ENCODE results near the gene TOLLIP. TPM values are rescaled to one million over a fixed set of nuclear protein-coding genes. Genes with fewer than 3 reads are reported as not detected.
A peak's percentile ranks its signal among the peaks of the same experiment; 100 is the strongest.
"Not testable (repeated sequence)": the region's sequence is repeated elsewhere in the genome, so short reads cannot be mapped to it uniquely, and the experiment has no call there.

Gene TOLLIP
- 10 to 100 TPM; 62.8 to 63.7 TPM for total RNA-seq
- long read RNA-seq, transcript TOLLIP-202 (6 exons, 3,617 nt), result major isoform, 69 of 158 reads
- long read RNA-seq, partial matches to known transcripts, result 30 of 158 reads
- long read RNA-seq, other reads (novel, unspliced or antisense), result 56 of 158 reads

DNA sequence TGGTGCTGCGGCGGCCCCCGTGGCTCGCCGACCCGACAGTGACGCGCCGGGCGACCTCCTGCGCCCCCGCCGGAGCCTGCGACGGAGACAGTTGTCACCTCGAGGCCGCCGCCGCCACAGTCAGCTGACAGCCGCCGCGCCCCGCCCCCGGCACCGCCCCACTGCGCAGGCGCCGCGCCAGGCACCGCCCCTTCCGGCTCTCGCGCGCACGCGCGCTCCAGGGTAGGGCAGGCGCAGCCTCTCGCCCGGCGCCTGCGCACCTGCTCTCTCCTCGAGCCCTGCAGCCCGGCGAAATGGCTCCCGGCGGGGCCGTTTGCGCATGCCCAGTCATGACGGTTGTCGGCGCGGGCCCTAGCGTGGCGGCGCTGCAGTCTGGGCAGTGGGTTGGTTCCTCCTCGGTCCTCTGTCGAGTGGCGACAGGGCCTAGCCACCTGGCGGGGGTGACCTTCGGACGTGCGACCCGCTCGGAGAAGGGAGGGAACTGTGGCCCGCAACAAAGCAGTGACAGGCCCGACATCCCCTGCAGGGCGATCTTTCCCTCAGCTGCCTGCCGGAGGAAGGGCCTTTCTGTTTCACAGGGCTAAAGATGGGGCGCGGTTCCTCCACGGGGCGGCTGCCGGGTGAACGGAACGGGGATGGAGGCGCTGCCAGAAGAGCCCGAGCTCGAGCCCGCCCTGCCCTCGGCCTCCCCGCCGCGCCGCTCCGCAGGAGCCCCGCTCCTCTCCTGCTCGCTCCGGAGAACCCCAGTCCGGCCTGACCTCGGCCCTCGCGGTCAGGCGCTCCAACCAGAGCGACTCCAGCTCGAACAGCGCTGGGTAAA is at the start of gene TOLLIP:
TOLLIP (minus strand) TSS at position 135 of the 820 bp plus-strand sequence; CDS start at position 1, 134 bp downstream.
- ATAC-seq (peak; percentile 91), DNase-seq (peak; percentile 94 to 95)
- intact Hi-C loops (cut with DNase I, micrococcal nuclease), result no loop called here

DNA sequence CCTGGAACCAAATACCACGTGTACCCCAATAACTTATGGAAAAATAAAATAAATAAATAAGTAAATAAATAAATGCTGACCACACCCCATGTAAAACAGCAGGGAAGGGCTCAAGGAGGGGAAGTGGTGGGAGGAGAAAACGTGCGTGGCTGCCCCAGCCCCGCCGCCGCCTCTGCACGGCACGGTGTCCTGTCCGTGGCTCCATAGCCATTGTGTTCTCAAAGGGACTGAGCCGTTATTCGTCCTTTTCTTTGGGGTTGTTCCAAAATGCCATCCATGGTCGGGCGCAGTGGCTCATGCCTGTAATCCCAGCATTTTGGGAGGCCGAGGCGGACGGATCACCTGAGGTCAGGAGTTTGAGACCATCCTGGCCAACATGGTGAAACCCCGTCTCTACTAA is 49.5 kb upstream of the TOLLIP start:
- intact Hi-C loops (cut with DNase I, micrococcal nuclease); ATAC-seq; DNase-seq: not testable (repeated sequence)

DNA sequence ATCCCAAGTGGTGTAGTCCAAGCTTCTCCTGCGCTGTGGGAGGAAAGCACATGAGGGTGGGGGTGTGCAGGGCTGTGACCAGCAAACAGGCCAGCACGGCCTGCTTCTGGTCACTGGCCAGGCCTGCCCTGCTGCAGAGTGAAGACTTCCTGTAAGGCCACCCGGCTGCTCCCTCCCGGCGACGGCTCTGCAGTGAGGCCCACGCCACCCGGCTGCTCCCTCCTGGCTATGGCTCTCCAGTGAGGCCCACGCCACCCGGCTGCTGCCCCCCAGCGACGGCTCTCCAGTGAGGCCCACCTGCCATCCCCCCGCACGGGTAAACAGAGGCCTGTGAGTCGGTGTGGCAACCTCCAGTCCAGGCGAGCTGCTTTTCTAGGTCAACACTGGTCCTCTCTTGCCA is 48.9 kb upstream of the TOLLIP start:
- ATAC-seq (no peak), DNase-seq (peak in 1 of 2 donors; percentile 19)
- intact Hi-C loops (cut with DNase I, micrococcal nuclease), result no loop called here

DNA sequence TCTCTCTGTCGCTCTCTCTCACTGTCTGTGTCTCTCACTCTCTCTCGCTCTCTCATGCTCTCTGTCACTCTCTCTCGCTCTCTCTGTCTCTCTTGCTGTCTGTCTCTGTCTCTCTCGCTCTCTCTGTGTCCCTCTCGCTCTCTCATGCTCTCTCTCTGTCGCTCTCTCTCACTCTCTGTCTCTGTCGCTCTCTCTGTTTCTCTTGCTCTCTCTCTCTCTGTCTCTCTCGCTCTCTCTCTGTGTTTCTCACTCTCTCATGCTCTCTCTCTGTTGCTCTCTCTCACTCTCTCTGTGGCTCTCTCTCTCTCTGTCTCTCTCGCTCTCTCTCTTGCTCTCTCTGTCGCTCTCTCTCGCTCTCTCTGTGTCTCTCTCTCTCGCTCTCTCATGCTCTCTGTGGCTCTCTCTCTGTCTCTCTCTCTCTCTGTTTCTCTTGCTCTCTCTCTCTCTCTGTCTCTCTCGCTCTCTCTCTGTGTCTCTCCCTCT is 47.1 kb upstream of the TOLLIP start:
- DNase-seq, result no peak
- intact Hi-C loops (cut with DNase I, micrococcal nuclease), result no loop called here
- no peak for ATAC-seq

DNA sequence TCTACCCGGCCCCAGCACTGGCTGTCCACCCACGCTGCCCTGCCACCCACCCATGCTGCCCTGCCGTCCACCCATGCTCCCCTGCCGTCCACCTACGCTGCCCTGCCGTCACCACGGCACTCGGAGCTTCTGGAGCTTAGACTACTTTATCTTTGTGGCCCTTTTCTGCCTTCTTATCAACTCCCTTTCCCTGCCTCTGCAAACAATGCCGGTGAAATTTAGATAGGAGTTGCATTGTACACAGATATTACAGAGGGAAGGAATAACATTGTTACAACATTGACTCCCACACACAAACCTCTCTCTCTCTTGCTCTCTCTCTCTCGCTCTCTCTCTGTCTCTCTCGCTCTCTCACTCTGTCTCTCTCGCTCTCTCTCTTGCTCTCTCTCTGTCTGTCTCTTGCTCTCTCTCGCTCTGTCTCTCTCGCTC is 46.6 kb upstream of the TOLLIP start:
- intact Hi-C loops (cut with DNase I, micrococcal nuclease), result no loop called here
- DNase-seq (no peak), ATAC-seq (peak; percentile 49)

DNA sequence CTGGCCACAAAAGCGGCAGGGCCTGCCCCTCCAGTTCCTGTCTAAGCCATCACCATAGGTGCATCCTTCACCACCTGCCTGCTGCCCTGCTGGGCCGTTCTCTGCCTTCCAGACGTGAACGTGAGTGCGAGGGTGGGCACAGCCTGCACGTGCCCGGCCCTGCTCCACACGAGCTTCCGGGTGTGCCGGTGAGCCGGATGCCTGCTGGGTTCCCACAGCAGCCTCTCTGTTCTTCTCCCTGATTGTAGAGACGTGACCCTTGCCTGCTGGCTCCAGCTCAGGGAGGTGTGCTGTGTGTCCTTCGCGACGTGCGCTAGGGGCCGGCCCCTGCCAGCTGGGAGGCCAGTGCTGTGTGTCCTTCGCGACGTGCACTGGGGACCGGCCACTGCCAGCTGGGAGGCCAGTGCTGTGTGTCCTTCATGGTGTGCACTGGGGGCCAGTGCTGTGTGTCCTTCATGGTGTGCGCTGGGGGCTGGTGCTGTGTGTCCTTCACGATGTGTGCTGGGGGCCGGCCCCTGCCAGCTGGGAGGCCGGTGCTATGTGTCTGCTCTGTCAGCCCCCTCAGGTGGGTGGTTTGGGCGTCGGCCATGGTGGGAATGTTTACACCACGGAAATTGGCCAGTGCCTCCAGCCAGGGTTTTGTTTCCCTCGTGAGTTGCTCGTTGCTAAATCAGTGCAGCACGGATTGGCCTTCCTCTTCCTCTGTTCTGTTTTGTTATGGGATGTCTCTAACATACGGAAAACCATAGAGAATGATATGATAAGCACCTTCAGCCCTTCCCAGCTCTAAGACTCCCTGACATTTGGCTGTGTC is 44.9 kb upstream of the TOLLIP start:
- intact Hi-C loops (cut with DNase I, micrococcal nuclease), result no loop called here
- DNase-seq, result no peak
- no peak for ATAC-seq

DNA sequence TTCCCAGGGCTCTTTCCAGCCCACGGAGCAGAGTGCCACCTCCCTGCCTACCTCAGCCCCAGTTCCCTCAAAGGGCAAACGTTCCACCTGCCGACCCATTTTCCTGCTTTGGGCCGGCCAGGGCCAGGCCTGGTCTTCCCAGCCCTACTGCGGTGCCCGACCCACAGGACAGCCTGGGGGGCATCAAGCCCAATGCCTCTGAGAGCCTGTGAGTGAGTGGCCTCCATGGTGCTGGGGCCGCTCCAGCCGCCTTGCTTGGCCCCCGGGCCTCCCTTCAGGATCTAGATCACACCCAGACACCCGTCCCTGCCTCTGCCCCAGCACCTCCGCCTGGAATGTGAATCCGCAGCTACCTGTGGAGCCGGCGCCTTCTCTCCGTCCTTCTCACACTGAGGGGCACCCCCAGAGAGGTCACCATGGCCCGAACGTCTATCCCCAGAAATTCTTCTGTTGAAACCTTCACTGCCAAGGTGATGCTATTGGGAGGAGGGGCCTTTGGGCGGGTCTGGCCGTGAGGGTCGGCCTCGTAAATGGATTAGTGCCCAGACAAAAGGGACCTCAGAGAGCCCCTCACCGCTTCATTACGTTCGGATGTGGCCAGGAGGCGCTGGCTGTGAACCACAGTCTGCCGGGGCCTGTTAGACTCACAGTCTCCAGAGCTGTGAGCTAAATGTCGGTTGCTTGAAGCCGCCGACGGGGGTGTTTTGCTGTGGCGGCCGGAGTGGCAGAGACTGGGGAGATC is 44.1 kb upstream of the TOLLIP start:
- no peak for ATAC-seq
- intact Hi-C loops (cut with DNase I, micrococcal nuclease), result no loop called here
- DNase-seq, result no peak

DNA sequence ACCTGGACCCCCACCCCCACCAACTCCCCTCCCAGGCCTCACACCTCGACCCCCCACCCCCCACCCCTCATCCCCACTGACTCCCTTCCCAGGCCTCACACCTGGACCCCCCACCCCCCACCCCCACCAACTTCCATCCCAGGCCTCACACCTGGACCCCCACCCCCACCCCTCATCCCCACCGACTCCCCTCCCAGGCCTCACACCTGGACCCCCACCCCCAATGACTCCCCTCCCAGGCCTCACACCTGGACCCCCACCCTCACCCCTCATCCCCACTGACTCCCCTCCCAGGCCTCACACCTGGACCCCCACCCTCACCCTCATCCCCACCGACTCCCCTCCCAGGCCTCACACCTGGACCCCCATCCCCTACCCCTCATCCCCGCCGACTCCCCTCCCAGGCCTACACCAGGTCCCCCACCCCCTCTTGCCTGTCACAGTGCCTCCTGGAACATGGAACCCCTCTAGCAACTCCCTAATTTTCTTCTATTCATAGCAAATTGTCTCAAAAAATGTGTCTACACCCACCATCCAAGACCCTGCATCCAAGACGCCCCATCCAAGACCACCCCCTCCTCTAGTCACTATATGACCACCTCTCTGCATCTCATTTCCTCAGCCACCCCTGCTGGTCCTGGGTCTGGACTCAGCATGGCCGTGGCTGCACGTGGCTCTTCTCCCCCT is 43.4 kb upstream of the TOLLIP start:
- DNase-seq (peak in 1 of 2 donors; percentile 0), ATAC-seq (no peak)
- intact Hi-C loops (cut with DNase I, micrococcal nuclease), result no loop called here

DNA sequence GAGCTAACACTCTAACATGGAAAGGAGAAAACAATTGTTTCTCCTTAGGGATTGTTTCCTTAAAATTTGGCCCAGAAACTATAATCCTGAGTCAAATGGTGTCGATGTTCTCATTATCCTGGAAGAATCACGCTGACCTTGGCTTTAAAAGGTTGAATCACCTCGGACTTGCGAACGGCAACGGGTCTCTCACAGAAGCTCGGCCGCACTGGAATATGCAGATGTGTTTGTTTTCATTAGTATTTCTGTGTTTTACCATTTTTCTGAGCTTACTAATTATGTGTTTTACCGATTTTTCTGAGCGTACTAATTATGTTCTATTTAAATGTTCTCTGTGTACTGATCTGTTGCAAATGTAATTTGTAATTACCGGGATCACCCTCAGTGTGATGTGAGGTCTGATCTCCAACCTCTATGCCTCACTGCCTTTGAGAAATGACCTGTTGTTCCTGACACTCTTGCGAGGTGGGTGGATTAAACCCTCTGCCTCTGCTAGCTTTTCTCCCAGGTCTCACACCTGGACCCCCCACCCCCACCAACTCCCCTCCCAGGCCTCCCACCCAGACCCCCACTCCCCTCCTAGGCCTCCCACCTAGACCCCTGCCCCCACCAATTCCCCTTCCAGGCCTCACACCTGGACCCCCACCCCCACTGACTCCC is 42.0 kb upstream of the TOLLIP start:
- intact Hi-C loops (cut with DNase I, micrococcal nuclease), result no loop called here

DNA sequence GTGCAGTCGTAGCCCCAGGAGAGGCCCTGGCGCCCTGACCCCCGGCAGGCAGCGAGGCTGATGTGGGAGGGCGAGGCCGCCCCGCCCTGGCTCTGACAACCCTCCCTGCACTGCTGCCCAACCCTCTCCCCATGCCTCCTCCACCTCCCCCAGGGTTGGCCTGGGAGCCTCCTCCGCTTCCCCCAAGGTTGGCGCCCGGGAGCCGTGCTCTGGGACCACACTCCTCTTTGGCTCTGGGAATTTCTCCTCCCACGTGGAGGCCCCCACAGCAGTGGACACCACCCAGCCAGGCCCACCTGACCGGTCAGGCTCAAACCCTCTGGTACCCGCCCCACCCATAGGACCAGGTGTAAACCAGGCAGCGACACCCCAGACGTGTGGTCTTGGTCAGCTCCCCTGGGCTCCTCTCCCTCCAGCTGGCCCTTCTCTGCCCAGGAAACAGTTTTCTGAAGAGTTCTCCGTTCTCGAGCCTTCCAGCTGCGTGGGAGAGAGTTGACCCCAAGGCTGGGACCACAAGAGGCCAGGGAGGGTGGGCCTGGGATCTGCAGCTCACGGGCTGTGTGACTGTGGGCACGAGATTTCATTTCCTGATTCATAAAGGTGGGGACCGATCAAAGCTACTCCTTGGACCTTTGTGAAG is 40.8 kb upstream of the TOLLIP start:
- intact Hi-C loops (cut with DNase I, micrococcal nuclease), result no loop called here
- ATAC-seq (no peak), DNase-seq (peak in 1 of 2 donors; percentile 9)

More for the DNA sequence above, 42.0 kb upstream of the TOLLIP start:
- no peak for ATAC-seq
- DNase-seq, result peak in 1 of 2 donors; percentile 10

DNA sequence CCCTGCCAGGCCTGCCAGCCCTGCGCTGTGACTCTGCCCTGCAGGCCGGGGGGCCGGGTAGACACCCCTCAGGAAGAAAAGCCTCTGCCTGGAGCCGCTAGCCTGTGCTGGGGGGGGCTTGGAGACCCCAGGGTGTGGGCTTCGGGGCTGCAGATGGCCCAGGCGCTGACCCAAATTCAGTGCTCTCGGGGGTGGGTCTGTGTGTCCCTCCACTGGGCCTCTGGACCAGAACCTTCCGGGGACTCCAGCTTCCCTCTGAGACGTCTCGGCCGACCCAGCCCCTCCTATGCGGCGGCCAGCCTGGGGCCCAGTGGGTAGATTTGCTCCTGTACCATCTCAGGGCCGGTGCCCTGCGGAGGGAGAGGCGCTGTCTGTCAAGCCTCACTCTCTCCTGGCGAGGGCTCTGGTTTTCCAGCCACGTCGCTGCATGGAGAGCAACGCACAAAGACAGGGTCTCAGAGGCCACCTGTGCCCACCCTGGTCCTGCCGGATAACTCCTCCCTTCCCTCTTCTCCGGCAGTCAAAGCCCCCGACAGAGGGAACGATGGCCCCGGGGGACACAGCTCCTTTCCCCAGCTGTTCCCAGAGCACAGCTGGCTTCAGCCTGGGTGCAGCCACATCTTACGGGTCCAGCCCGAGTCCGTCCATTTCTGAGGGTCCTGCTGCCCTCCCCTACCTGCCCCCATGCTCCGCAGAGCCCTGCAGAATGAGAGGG is 40.1 kb upstream of the TOLLIP start:
- DNase-seq (peak in 1 of 2 donors; percentile 20), ATAC-seq (no peak)
- intact Hi-C loops (cut with DNase I, micrococcal nuclease), result no loop called here

DNA sequence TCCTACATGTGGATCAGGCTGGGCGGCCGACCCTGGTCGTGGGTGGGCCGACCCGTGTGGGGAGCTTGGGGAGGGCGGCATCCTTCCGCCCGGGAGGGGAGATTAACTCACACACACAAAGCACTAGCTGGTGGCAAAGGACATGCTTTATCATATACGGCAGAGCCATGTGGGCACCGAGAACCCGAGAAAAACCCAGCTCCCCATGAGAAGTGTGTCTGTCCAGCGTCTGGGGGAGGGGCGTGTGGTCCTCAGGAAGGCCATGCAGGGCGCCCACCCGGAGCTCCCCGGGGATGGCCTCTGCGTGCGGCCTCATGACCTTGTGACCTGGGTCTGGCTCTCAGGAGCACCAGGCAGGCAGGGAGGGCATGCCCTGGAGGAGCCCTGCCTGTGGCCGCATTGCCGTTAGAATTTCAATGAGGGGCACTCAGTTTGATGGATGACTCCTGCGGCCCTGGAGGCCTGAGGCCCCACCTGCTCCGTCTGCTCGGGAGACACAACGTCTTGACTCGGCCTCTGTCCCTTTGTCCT is 39.4 kb upstream of the TOLLIP start:
- ATAC-seq, result no peak
- intact Hi-C loops (cut with DNase I, micrococcal nuclease), result no loop called here
- DNase-seq, result no peak

DNA sequence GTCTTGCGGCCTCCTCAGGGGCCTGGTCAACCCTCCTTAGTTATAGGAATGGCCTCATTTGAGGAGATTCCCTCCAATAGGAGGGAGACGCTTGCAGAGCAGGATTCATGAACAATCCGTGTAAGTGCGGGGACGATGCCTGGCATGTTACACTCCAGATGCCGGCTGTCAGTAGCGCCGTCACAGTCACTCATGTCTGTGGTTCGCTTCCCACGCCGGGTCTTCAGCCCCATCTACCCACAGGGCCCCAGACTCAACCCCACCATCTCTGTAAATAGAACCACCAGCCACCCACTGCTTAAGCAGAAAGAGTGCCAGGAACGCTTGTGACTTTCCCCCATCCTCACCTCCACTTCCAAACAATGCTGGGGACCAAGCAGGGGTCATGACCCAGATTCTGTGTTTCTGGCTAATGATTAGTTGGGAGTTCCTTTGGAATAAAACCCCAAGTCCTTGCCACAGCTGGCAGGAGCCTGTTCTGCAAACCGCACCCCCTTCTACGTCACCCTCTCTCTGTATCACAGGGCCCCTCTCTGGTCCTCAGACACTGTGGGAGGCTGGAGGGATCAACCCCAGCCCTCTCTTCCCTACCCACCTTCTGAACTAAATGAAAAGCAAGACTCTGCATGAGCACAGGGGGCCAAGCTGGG is 38.8 kb upstream of the TOLLIP start:
- peak in 1 of 2 donors; percentile 7 for DNase-seq
- no peak for ATAC-seq
- intact Hi-C loops (cut with DNase I, micrococcal nuclease), result no loop called here

DNA sequence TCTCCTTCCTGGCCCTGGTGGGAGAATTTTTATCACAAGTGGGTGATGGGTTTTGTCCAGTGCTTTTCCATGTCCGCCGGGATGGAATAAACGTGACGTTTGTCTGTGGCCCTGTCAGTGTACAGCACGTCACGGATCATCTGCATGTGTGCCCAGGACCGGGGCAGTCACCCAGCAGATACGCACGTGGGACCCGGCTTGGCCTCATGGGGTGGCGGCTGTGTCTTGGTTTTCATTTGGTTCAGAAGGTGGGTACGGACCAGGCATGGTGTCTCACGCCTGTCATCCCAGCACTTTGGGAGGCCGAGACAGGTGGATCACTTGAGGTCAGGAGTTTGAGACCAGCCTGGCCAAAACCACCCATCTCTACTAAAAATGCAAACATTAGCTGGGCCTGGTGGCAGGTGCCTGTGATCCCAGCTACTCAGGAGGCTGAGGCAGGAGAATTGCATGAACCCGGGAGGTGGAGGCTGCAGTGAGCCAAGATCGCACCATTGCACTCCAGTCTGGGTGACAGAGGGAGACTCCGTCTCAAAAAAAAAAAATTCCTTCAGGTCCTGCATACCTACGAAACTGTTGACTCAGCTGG is 38.1 kb upstream of the TOLLIP start:
- peak in 1 of 2 donors; percentile 14 for DNase-seq
- intact Hi-C loops (cut with DNase I, micrococcal nuclease); ATAC-seq: not testable (repeated sequence)

DNA sequence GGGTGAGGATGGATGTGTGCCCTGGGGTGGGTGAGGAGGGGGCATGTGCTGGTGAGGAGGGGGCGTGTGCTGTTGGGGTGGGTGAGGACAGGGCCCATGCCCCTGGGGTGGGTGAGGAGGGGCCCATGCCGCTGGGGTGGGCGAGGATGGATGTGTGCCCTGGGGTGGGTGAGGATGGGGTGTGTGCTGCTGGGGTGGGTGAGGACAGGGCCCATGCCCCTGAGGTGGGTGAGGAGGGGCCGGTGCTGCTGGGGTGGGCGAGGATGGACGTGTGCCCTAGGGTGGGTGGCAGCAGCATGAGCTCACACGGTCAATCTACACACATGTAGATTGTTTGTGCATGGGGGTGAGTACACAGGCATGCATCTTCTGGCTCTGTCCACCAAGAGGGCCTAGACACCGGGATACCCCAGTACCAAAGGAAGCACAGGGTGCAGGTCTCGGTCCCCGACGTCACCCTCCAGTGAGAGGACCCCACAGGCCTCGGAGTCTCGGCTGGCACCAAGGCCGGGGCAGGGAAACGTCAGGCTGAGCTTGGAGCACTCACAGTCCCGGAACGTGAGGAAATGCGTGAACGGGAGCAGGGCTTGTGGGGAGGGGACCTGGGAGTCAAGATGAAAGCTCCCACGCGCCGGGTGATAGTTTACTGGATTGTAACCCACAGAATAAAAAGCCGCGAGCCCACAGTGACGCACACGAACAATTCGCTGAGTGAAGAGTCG is 37.4 kb upstream of the TOLLIP start:
- intact Hi-C loops (cut with DNase I, micrococcal nuclease), result no loop called here
- ATAC-seq, result no peak
- DNase-seq, result peak in 1 of 2 donors; percentile 12

Data from left colon (tissue), 2 donors.